WERI-Rb-1 (cell line): ENCODE data around the gene LTN1.

Source experiments
- DNase-seq: peaks from one replicate; pipeline ENCODE4 v3.0.0-alpha.2; 2020
- H3K27ac ChIP-seq: fragments of 250-450 bp; sonication (Bioruptor Pico); 2 replicates; pipeline ENCODE4 v1.5.1; 2020; ENCODE audit warnings: mild to moderate bottlenecking, moderate library complexity
- H3K27me3 ChIP-seq: fragments of 250-450 bp; sonication (Bioruptor Pico); 2 replicates; pipeline ENCODE4 v1.5.1; 2021; ENCODE audit warnings: mild to moderate bottlenecking, low read depth, moderate library complexity; ENCODE audit not compliant: insufficient read depth, severe bottlenecking
- H3K36me3 ChIP-seq: fragments of 250-450 bp; sonication (Bioruptor Pico); 2 replicates; pipeline ENCODE4 v1.5.1; 2020; ENCODE audit warnings: mild to moderate bottlenecking, moderate library complexity
- H3K4me3 ChIP-seq: 2 replicates; pipeline ENCODE4 v1.5.1; 2011; ENCODE audit warnings: low read depth, mild to moderate bottlenecking, control low read depth, low read length
- H3K9me3 ChIP-seq: fragments of 250-450 bp; sonication (Bioruptor Pico); 2 replicates; pipeline ENCODE4 v1.5.1; 2021; ENCODE audit warnings: mild to moderate bottlenecking, moderate library complexity; ENCODE audit not compliant: severe bottlenecking
- CTCF ChIP-seq: IDR thresholded peaks from 2 replicates; pipeline ENCODE4 v1.5.1; 2011; ENCODE audit warnings: low read depth, mild to moderate bottlenecking, control low read depth, inconsistent platforms, low read length

LTN1 gene

GRCh38 chr21:28913071-28913470 lies 79.6 kb downstream of the LTN1 start:
- H3K27me3 ChIP-seq, result no peaks in the 10 kb centered on the region
- no peak overlapping the region for H3K27ac ChIP-seq
- no peak for DNase-seq
- H3K4me3 ChIP-seq, result no peak overlapping the region
- H3K9me3 ChIP-seq, result no peaks in the 10 kb centered on the region
- no peaks in the 10 kb centered on the region for H3K36me3 ChIP-seq
- no peak for TF ChIP-seq CTCF

DNA sequence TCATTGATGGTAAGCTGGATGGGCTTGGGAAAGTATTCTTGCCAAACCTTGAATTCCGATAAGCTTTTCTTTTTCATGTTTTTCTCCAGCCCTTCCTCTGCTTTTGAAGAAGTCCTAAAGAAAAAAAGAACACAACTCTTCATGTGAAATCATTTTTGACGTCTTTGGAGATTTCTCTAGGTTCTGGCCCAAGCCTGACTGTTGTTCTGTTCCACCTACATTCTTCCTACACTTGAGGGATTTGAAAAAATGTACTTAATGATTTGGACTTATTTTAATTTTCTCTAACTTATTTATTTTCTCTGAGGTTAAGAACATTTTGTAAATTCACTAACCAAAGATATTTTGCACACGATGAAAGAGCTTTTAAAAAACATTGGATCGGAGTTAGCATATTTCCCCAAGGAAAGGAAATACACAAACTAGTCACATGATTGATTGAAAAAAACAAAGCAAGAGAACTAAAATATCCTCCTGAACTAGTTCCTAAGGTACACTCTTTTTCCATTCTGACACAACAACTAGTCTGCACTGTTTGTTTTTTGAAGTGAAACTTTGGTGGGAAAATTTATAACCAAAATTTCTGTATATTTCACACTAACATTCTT lies 82.3 kb downstream of the LTN1 start:
- TF ChIP-seq CTCF, result no peak
- no peak overlapping the region for H3K27ac ChIP-seq
- no peak for DNase-seq
- no peaks in the 10 kb centered on the region for H3K27me3 ChIP-seq
- no peak overlapping the region for H3K4me3 ChIP-seq
- no peaks in the 10 kb centered on the region for H3K9me3 ChIP-seq
- H3K36me3 ChIP-seq, result no peaks in the 10 kb centered on the region

GRCh38 chr21:28908351-28908750 lies 84.3 kb downstream of the LTN1 start:
- DNase-seq, result no peak
- no peaks in the 10 kb centered on the region for H3K9me3 ChIP-seq
- no peak overlapping the region for H3K4me3 ChIP-seq
- no peaks in the 10 kb centered on the region for H3K27me3 ChIP-seq
- TF ChIP-seq CTCF, result no peak
- no peaks in the 10 kb centered on the region for H3K36me3 ChIP-seq
- H3K27ac ChIP-seq, result no peak overlapping the region

DNA sequence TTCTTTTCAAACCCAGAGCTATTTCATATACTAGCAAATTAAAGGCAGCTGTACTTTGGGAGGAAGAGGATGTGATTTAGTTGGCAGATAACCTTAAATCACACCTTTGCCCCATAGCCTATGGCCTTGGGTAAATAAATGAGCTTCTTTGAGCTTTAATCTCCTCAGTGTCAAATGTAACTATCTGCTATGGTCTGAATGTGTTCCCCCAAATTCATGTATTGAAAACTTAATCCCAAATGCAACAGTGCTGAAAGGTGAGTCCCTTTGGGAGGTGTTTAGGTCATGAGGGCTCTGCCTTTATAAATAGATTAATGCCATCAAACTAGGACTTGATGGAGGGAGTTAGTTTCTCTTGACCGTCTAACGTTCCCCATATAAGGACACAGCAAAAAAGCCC lies 85.8 kb downstream of the LTN1 start:
- TF ChIP-seq CTCF, result no peak
- H3K36me3 ChIP-seq, result no peaks in the 10 kb centered on the region
- no peak for DNase-seq
- no peak overlapping the region for H3K4me3 ChIP-seq
- no peak overlapping the region for H3K27ac ChIP-seq
- H3K9me3 ChIP-seq, result peaks cover 6% of the 10 kb centered on the region
- no peaks in the 10 kb centered on the region for H3K27me3 ChIP-seq

DNA sequence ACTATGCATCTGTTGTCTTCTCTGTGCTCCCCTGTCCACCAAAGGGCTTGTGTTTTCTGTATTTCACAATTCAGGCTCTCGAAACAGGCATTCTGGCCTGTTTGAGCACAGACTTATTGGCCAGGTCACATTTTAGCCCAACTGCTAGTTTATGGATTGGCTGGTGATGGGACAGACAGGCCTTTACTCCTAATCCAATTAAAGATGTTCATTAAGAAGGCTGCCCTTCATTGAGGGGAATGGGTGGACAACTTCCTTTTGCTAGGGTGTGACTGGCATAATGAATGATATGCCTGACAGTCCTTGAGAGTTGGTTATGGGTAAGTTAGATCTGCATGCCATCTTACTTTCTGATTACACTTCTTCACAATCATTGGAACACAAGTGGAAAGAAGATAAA lies 86.4 kb downstream of the LTN1 start:
- DNase-seq, result no peak
- H3K27me3 ChIP-seq, result no peaks in the 10 kb centered on the region
- TF ChIP-seq CTCF, result no peak
- H3K4me3 ChIP-seq, result no peak overlapping the region
- H3K27ac ChIP-seq, result no peak overlapping the region
- H3K9me3 ChIP-seq, result peaks cover 6% of the 10 kb centered on the region
- no peaks in the 10 kb centered on the region for H3K36me3 ChIP-seq

DNA sequence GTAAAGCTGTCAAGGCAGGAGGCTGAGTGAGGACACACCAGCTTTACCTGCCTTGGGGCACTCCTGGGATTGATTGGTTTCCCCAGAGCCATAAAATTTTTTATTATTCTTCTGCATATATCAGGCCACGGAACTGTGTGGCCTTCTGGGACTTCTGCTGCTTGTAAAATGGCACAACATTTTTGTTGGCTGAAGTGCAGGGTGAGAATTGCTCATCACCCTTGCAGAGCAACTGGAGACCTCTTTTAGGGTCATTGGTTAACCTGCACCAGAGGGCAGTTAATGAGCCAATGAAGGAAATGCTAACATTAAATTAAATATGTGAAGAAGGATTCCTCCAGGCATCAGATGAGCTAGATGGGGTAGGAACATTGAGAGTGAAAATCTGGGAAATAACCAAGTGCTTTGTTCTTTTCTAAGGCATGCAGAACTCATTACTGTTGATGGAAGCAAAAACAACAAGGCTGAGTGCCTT lies 87.7 kb downstream of the LTN1 start:
- H3K36me3 ChIP-seq, result no peaks in the 10 kb centered on the region
- H3K9me3 ChIP-seq, result peaks cover 6% of the 10 kb centered on the region
- TF ChIP-seq CTCF, result no peak
- H3K4me3 ChIP-seq, result no peak overlapping the region
- H3K27me3 ChIP-seq, result no peaks in the 10 kb centered on the region
- H3K27ac ChIP-seq, result no peak overlapping the region
- DNase-seq, result no peak
